H9 (cell line): ENCODE measurements around the gene OPN1SW. TPM values are rescaled to one million over a fixed set of nuclear protein-coding genes. Genes with fewer than 3 reads are reported as not detected.

ENCODE experiments used
- DNase-seq: peaks from one replicate; pipeline ENCODE4 v3.0.0-alpha.2; 2017
- H2AFZ ChIP-seq: one replicate; pipeline ENCODE4 v1.6.1; 2013; ENCODE audit warnings: mild to moderate bottlenecking, low read length, control low read depth, moderate library complexity
- H2AK5ac ChIP-seq: 2 replicates; pipeline ENCODE4 v1.6.1; 2013; ENCODE audit warnings: low read length, control low read depth, mixed read lengths; ENCODE audit not compliant: insufficient read length
- H2BK120ac ChIP-seq: one replicate; pipeline ENCODE4 v1.6.1; 2013; ENCODE audit warnings: low read depth, mild to moderate bottlenecking, low read length, control low read depth, inconsistent platforms; ENCODE audit not compliant: poor library complexity, severe bottlenecking
- H2BK12ac ChIP-seq: 2 replicates; pipeline ENCODE4 v1.6.1; 2013; ENCODE audit warnings: low read length, control low read depth, mixed read lengths, low read depth; ENCODE audit not compliant: insufficient read length
- H2BK15ac ChIP-seq: 2 replicates; pipeline ENCODE4 v1.6.1; 2013; ENCODE audit warnings: low read depth, low read length, control low read depth
- H2BK20ac ChIP-seq: one replicate; pipeline ENCODE4 v1.6.1; 2013; ENCODE audit warnings: low read depth, mild to moderate bottlenecking, low read length, control low read depth, inconsistent platforms; ENCODE audit not compliant: poor library complexity, severe bottlenecking
- H2BK5ac ChIP-seq: 2 replicates; pipeline ENCODE4 v1.6.1; 2013; ENCODE audit warnings: low read length, control low read depth, mixed read lengths; ENCODE audit not compliant: insufficient read length
- H3K14ac ChIP-seq: 2 replicates; pipeline ENCODE4 v1.6.1; 2013; ENCODE audit warnings: low read length, control low read depth; ENCODE audit not compliant: insufficient read depth
- H3K18ac ChIP-seq: 2 replicates; pipeline ENCODE4 v1.6.1; 2013; ENCODE audit warnings: low read depth, mild to moderate bottlenecking, mixed read lengths, low read length, control low read depth; ENCODE audit not compliant: insufficient read length
- H3K23ac ChIP-seq: 2 replicates; pipeline ENCODE4 v1.6.1; 2013; ENCODE audit warnings: low read length, control low read depth, mixed read lengths, low read depth; ENCODE audit not compliant: insufficient read length
- H3K23me2 ChIP-seq: 2 replicates; pipeline ENCODE4 v1.6.1; 2013; ENCODE audit warnings: low read depth, mild to moderate bottlenecking, mixed read lengths, low read length, control low read depth; ENCODE audit not compliant: insufficient read length, poor library complexity, severe bottlenecking
- H3K27ac ChIP-seq: 2 replicates; pipeline ENCODE4 v1.5.1; 2013; ENCODE audit warnings: low read length, control low read depth, mixed read lengths, low read depth; ENCODE audit not compliant: insufficient read length
- H3K27me3 ChIP-seq: 2 replicates; pipeline ENCODE4 v1.6.1; 2013; ENCODE audit warnings: low read length, control low read depth, inconsistent platforms; ENCODE audit not compliant: insufficient read depth
- H3K4ac ChIP-seq: 2 replicates; pipeline ENCODE4 v1.6.1; 2013; ENCODE audit warnings: low read depth, mild to moderate bottlenecking, control low read depth, inconsistent platforms, low read length, moderate library complexity
- H3K4me1 ChIP-seq: 2 replicates; pipeline ENCODE4 v1.6.1; 2013; ENCODE audit warnings: low read length, control low read depth, inconsistent platforms; ENCODE audit not compliant: insufficient read depth
- H3K4me2 ChIP-seq: 2 replicates; pipeline ENCODE4 v1.6.1; 2013; ENCODE audit warnings: low read length, control low read depth, mixed read lengths; ENCODE audit not compliant: insufficient read length, insufficient read depth
- H3K56ac ChIP-seq: 2 replicates; pipeline ENCODE4 v1.6.1; 2013; ENCODE audit warnings: low read depth, mild to moderate bottlenecking, mixed read lengths, low read length, control low read depth; ENCODE audit not compliant: insufficient read length
- H3K79me1 ChIP-seq: 2 replicates; pipeline ENCODE4 v1.6.1; 2013; ENCODE audit warnings: low read depth, mild to moderate bottlenecking, moderate library complexity, low read length, control low read depth, inconsistent platforms; ENCODE audit not compliant: insufficient read depth, poor library complexity, severe bottlenecking
- H3K79me2 ChIP-seq: 2 replicates; pipeline ENCODE4 v1.6.1; 2013; ENCODE audit warnings: low read length, control low read depth, inconsistent platforms; ENCODE audit not compliant: insufficient read depth
- H3K9ac ChIP-seq: 2 replicates; pipeline ENCODE4 v1.6.1; 2013; ENCODE audit warnings: low read length, control low read depth, mixed read lengths; ENCODE audit not compliant: insufficient read length; ENCODE audit errors: extremely low read depth
- H3K9me3 ChIP-seq: one replicate; pipeline ENCODE4 v1.6.1; 2013; ENCODE audit warnings: low read depth, low read length, inconsistent platforms; ENCODE audit not compliant: control insufficient read depth
- H3T11ph ChIP-seq: one replicate; pipeline ENCODE4 v1.6.1; 2013; ENCODE audit warnings: mild to moderate bottlenecking, low read length, control low read depth, inconsistent platforms
- H4K20me1 ChIP-seq: one replicate; pipeline ENCODE4 v1.6.1; 2013; ENCODE audit not compliant: control insufficient read depth, insufficient read length, insufficient read depth
- H4K5ac ChIP-seq: 2 replicates; pipeline ENCODE4 v1.6.1; 2013; ENCODE audit warnings: low read depth, mild to moderate bottlenecking, mixed read lengths, low read length, control low read depth; ENCODE audit not compliant: insufficient read length
- H4K8ac ChIP-seq: replicated peaks from 2 replicates; pipeline ENCODE4 v1.6.1; 2013; ENCODE audit warnings: low read length, control low read depth, mixed read lengths, low read depth; ENCODE audit not compliant: insufficient read length
- H4K91ac ChIP-seq: 2 replicates; pipeline ENCODE4 v1.6.1; 2013; ENCODE audit warnings: low read depth, mild to moderate bottlenecking, moderate library complexity, mixed read lengths, low read length, control low read depth; ENCODE audit not compliant: insufficient read length
- H3K27ac Mint-ChIP-seq, 3 experiments: 2 replicates in 2 of 3; 3 replicates in 1 of 3; pipeline ENCODE4 v1.8.0; 2020 to 2021; ENCODE audit warnings: mixed read lengths in 3 of 3, mild to moderate bottlenecking in 1 of 3, moderate library complexity in 1 of 3
- H3K27me3 Mint-ChIP-seq: 2 replicates; pipeline ENCODE4 v1.8.0; 2021; ENCODE audit warnings: low read depth, mild to moderate bottlenecking, moderate library complexity, mixed read lengths
- H3K36me3 Mint-ChIP-seq, 3 experiments: 2 replicates in 2 of 3; 3 replicates in 1 of 3; pipeline ENCODE4 v1.8.0; 2020 to 2021; ENCODE audit warnings: low read depth in 3 of 3, mixed read lengths in 3 of 3; ENCODE audit not compliant: insufficient read depth in 1 of 3
- H3K4me1 Mint-ChIP-seq, 2 experiments: 2 replicates each; pipeline ENCODE4 v1.8.0; 2020; ENCODE audit warnings: mixed read lengths in 2 of 2
- H3K4me3 Mint-ChIP-seq, 2 experiments: 2 replicates in 1 of 2; 3 replicates in 1 of 2; pipeline ENCODE4 v1.8.0; 2020 to 2021; ENCODE audit warnings: mild to moderate bottlenecking in 2 of 2, mixed read lengths in 2 of 2, moderate library complexity in 1 of 2
- H3K9me3 Mint-ChIP-seq, 2 experiments: 2 replicates in 1 of 2; 3 replicates in 1 of 2; pipeline ENCODE4 v1.8.0; 2020; ENCODE audit warnings: mild to moderate bottlenecking in 2 of 2, mixed read lengths in 2 of 2, moderate library complexity in 1 of 2
- CTCF ChIP-seq: fragments of 200-600 bp; sonication (generic); conservative IDR thresholded peaks from 3 replicates; pipeline ENCODE4 v1.8.0; 2021; ENCODE audit warnings: antibody characterized with exemption, mild to moderate bottlenecking
- WGBS: extraction: QIAGEN DNeasy Blood & Tissue Kit; methylation state at CpG from one replicate; pipeline ENCODE4 v1.1.7; 2013; ENCODE audit warnings: missing lambda C conversion rate, low lambda C conversion rate, mixed read lengths; ENCODE audit not compliant: insufficient read length; ENCODE audit errors: extremely low coverage; 5-methylcytosine and 5-hydroxymethylcytosine counted together
- total RNA-seq: library from RNA; stranded (reverse); gene quantifications from 2 replicates; pipeline ENCODE4 v1.2.1, GENCODE V29; 2021

OPN1SW gene
- total RNA-seq, 1 experiment from 2014 or later = not detected

- Histone ChIP-seq H3K14ac (no peak overlapping the region), H2AFZ (no peak overlapping the region), H4K5ac (no peak overlapping the region), H3T11ph (no peak overlapping the region), H2BK5ac (no peak overlapping the region), H3K4me1 (no peaks in the 10 kb centered on the region; the same call in 1 of the 2 replicates), H3K18ac (no peak overlapping the region), H2BK15ac (no peak overlapping the region), H3K4me2 (no peak overlapping the region), H3K9me3 (no peaks in the 10 kb centered on the region), H3K27me3 (no peaks in the 10 kb centered on the region), H4K8ac (no peak overlapping the region), H2BK12ac (no peak overlapping the region), H2BK120ac (no peak overlapping the region), H3K23ac (no peak overlapping the region), H2BK20ac (no peak overlapping the region), H4K20me1 (no peaks in the 10 kb centered on the region), H2AK5ac (no peak overlapping the region), H3K4ac (no peak overlapping the region), H3K56ac (no peak overlapping the region), H3K23me2 (no peaks in the 10 kb centered on the region), H3K27ac (no peak overlapping the region), H3K79me1 (no peaks in the 10 kb centered on the region), H3K9ac (no peak overlapping the region), H4K91ac (no peak overlapping the region), H3K79me2 (no peaks in the 10 kb centered on the region)
- Mint-ChIP-seq H3K4me1 (peaks cover 23 to 28% of the 10 kb centered on the region in 2 experiments), H3K27ac (no peak overlapping the region), H3K9me3 (no peaks in the 10 kb centered on the region; a peak in 1 of 5 replicates), H3K4me3 (no peak overlapping the region), H3K27me3 (no peaks in the 10 kb centered on the region), H3K36me3 (peaks cover 27 to 55% (median 53%) of the 10 kb centered on the region in 3 experiments)
- no CpG with 5 or more reads among the region's 2 CpGs for WGBS
- DNase-seq = no peak
- no peak for TF ChIP-seq CTCF
Measured at GRCh38 chr7:128799451-128799850, 23.9 kb upstream of the OPN1SW start.
